Peyer's patch (tissue), 4 donors: ENCODE data around the gene SSMEM1. TPM values are rescaled to one million over a fixed set of nuclear protein-coding genes. Genes with fewer than 3 reads are reported as not detected.
"Not testable (repeated sequence)": the region's sequence is repeated elsewhere in the genome, so short reads cannot be mapped to it uniquely, and the experiment has no call there.

Experiments used
- DNase-seq, 3 donors: peaks; one replicate each; pipeline ENCODE4 v3.0.0-alpha.2; 2017 to 2019
- H3K27ac ChIP-seq, 4 donors: fragments of 200-600 bp; sonication (generic); one replicate each; pipeline ENCODE4 v1.5.1; 2016 to 2019
- H3K27me3 ChIP-seq, 2 donors: fragments of 200-600 bp; sonication (generic); one replicate each; pipeline ENCODE4 v1.5.1; 2019
- H3K36me3 ChIP-seq, 3 donors: fragments of 200-600 bp; sonication (generic); one replicate each; pipeline ENCODE4 v1.5.1; 2016 to 2019
- H3K4me1 ChIP-seq, 4 donors: fragments of 200-600 bp; sonication (generic); one replicate each; pipeline ENCODE4 v1.5.1; 2016 to 2019
- H3K4me3 ChIP-seq, 4 donors: fragments of 200-600 bp; sonication (generic); 1 replicate in 3 of 4; 2 replicates in 1 of 4; pipeline ENCODE4 v1.5.1; 2016 to 2019; ENCODE audit warnings: mild to moderate bottlenecking in 1 of 4
- H3K9me3 ChIP-seq, 4 donors: fragments of 200-600 bp; sonication (generic); one replicate each; pipeline ENCODE4 v1.5.1; 2016 to 2019; ENCODE audit warnings: mild to moderate bottlenecking in 1 of 4
- POLR2A ChIP-seq, 2 donors: fragments of 450-650 bp; IDR thresholded peaks; one replicate each; pipeline ENCODE4 v1.5.1; 2017; ENCODE audit warnings: antibody characterized with exemption in 2 of 2, mild to moderate bottlenecking in 2 of 2, moderate library complexity in 2 of 2
- total RNA-seq, 4 donors: library from RNA; depleted of rRNA; stranded (reverse); fragments of >200 nt; gene quantifications; one replicate each; pipeline ENCODE4 v1.1.0, GENCODE V29; 2016
- TF ChIP-seq, protein P1 (sequence below), 6 experiments: fragments of 450-650 bp in 4 of 6; fragments of 200-600 bp in 2 of 6; sonication (generic) in 1 of 6; IDR thresholded peaks; one replicate each; pipeline ENCODE4 v1.5.1; 2017 to 2019; ENCODE audit warnings: antibody characterized with exemption in 6 of 6, mild to moderate bottlenecking in 3 of 6, moderate library complexity in 1 of 6

Gene SSMEM1
- total RNA-seq, 4 donors from 2014 or later: not detected

- no peaks in the 10 kb centered on the region for H3K4me1 ChIP-seq
- H3K9me3 ChIP-seq: no peaks in the 10 kb centered on the region
- H3K4me3 ChIP-seq: no peak overlapping the region
- no peaks in the 10 kb centered on the region for H3K36me3 ChIP-seq
- no peak for DNase-seq
- no peak overlapping the region for H3K27ac ChIP-seq
- H3K27me3 ChIP-seq: no peaks in the 10 kb centered on the region
- TF ChIP-seq POLR2A (IDR thresholded peaks at IDR 0.05): no peak
- TF ChIP-seq, protein P1, sequence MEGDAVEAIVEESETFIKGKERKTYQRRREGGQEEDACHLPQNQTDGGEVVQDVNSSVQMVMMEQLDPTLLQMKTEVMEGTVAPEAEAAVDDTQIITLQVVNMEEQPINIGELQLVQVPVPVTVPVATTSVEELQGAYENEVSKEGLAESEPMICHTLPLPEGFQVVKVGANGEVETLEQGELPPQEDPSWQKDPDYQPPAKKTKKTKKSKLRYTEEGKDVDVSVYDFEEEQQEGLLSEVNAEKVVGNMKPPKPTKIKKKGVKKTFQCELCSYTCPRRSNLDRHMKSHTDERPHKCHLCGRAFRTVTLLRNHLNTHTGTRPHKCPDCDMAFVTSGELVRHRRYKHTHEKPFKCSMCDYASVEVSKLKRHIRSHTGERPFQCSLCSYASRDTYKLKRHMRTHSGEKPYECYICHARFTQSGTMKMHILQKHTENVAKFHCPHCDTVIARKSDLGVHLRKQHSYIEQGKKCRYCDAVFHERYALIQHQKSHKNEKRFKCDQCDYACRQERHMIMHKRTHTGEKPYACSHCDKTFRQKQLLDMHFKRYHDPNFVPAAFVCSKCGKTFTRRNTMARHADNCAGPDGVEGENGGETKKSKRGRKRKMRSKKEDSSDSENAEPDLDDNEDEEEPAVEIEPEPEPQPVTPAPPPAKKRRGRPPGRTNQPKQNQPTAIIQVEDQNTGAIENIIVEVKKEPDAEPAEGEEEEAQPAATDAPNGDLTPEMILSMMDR (IDR thresholded peaks at IDR 0.05): no peak
These were observed 20.4 kb downstream of the SSMEM1 start for GRCh38 chr7:130227883-130228575.

DNA sequence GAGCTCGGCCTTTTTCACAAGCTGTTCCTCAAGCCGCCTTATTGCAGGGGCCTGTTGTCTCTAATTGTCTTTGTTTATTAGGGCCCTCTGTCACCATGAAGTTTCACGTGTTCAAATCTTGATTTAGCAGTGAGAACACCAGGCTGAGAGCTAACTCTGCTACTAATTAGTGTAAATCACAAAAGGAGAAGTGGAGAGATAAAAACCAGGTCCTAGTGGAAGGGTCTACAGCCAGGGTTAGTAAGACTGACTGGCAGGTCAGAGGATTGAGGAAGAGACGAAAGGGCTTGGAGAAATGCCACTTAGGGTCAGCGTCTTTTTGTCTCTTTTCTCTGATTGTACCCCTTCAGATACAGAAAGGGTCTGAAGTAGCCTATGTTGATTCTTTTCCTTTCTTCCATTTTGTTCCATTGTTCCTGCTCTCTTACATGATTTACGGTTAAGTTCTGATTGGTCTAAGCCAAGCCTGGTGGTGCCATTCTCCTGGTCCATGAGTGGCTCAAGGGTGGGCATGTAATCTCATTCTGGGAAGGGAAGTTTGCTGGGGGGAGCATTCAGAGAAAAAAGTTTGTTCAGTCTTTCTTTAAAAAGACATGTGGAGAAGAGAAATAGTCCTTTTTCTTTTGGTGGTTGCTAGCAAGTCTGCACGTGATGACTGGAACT is 21.3 kb downstream of the SSMEM1 start:
- no peaks in the 10 kb centered on the region for H3K36me3 ChIP-seq
- TF ChIP-seq, protein P1 (IDR thresholded peaks at IDR 0.05): no peak
- no peak for TF ChIP-seq POLR2A (IDR thresholded peaks at IDR 0.05)
- no peak overlapping the region for H3K4me3 ChIP-seq
- no peak for DNase-seq
- no peaks in the 10 kb centered on the region for H3K27me3 ChIP-seq
- H3K9me3 ChIP-seq: no peaks in the 10 kb centered on the region
- no peaks in the 10 kb centered on the region for H3K4me1 ChIP-seq
- no peak overlapping the region for H3K27ac ChIP-seq

DNA sequence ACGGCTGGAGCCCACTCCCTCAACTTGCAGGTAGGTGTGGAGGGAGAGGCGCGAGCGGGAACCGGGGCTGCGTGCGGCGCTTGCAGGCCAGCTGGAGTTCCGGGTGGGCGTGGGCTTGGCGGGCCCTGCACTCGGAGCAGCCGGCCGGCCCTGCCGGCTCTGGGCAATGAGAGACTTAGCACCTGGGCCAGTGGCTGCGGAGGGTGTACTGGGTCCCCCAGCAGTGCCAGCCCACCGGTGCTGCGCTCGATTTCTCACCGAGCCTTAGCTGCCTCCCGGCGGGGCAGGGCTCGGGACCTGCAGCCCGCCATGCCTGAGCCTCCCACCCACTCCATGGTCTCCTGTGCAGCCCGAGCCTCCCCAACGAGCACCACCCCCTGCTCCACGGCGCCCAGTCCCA is 22.3 kb downstream of the SSMEM1 start:
- not testable (repeated sequence) for DNase-seq, H3K4me3 ChIP-seq, H3K9me3 ChIP-seq, H3K27ac ChIP-seq, H3K27me3 ChIP-seq, H3K4me1 ChIP-seq, H3K36me3 ChIP-seq

DNA sequence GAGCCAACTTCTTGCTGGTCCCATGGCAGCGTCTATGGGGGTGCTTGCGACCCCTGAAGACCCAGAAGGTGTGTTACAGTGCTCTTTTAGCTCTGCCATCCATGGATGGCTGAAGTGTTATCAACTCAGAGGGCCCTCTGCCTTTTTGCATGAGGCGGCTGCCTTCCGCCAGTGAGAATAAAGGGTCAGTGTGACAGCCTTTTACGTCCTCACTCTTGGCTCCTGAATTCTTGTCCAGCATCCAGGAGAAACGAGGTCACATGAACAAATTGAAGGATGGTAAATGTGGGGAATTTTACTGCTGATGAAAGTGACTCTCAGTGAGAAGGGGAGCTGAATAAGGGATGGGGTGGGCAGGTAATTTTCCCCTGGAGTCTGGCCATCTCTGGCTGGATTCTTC is 24.1 kb downstream of the SSMEM1 start:
- TF ChIP-seq, protein P1 (IDR thresholded peaks at IDR 0.05): no peak
- TF ChIP-seq POLR2A (IDR thresholded peaks at IDR 0.05): no peak
- no peak overlapping the region for H3K27ac ChIP-seq
- H3K4me3 ChIP-seq: no peak overlapping the region

GRCh38 chr7:130232209-130232608 is 24.5 kb downstream of the SSMEM1 start:
- Histone ChIP-seq H3K4me3 (no peak overlapping the region), H3K4me1 (no peaks in the 10 kb centered on the region), H3K27me3 (no peaks in the 10 kb centered on the region), H3K9me3 (no peaks in the 10 kb centered on the region), H3K27ac (no peak overlapping the region), H3K36me3 (no peaks in the 10 kb centered on the region)
- no peak for DNase-seq
- TF ChIP-seq, protein P1 (IDR thresholded peaks at IDR 0.05): no peak

More for the DNA sequence above, 24.1 kb downstream of the SSMEM1 start:
- H3K9me3 ChIP-seq: no peaks in the 10 kb centered on the region
- no peak for DNase-seq
- no peaks in the 10 kb centered on the region for H3K27me3 ChIP-seq
- no peaks in the 10 kb centered on the region for H3K36me3 ChIP-seq
- H3K4me1 ChIP-seq: no peaks in the 10 kb centered on the region

- Histone ChIP-seq H3K4me3 (no peak overlapping the region), H3K27ac (no peak overlapping the region), H3K4me1 (no peaks in the 10 kb centered on the region), H3K9me3 (no peaks in the 10 kb centered on the region), H3K27me3 (no peaks in the 10 kb centered on the region), H3K36me3 (no peaks in the 10 kb centered on the region)
- no peak for DNase-seq
- TF ChIP-seq, protein P1 (IDR thresholded peaks at IDR 0.05): no peak
- no peak for TF ChIP-seq POLR2A (IDR thresholded peaks at IDR 0.05)
These were observed 26.4 kb downstream of the SSMEM1 start for GRCh38 chr7:130234078-130234477.

GRCh38 chr7:130236361-130236760 is 28.7 kb downstream of the SSMEM1 start:
- H3K36me3 ChIP-seq, DNase-seq, H3K4me1 ChIP-seq, H3K4me3 ChIP-seq, H3K9me3 ChIP-seq, H3K27ac ChIP-seq, H3K27me3 ChIP-seq: not testable (repeated sequence)
